GM18520 (cell line): ENCODE data around the gene ABHD6.

Experiments
- ATAC-seq: cut with Tn5 transposase; IDR thresholded peaks from one replicate; pipeline ENCODE4 v1.9.1; 2021; ENCODE audit not compliant: unreplicated experiment

ABHD6 gene

DNA sequence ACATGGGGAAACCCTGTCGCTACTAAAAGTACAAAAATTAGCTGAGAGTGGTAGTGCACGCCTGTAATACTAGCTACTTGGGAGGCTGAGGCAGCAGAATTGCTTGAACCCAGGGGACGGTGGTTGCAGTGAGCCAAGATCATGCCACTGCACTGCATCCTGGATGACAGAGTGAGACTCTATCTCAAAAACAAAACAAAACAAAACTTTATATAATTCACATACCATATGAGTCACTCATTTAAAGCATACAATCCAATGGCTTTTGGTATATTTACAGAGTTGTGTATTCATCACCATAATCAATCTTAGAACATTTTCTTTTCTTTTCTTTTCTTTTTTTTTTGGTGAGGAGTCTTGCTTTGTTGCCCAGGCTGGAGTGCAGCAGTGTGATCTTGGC is 103.8 kb downstream of the ABHD6 start:
- no peak for ATAC-seq

DNA sequence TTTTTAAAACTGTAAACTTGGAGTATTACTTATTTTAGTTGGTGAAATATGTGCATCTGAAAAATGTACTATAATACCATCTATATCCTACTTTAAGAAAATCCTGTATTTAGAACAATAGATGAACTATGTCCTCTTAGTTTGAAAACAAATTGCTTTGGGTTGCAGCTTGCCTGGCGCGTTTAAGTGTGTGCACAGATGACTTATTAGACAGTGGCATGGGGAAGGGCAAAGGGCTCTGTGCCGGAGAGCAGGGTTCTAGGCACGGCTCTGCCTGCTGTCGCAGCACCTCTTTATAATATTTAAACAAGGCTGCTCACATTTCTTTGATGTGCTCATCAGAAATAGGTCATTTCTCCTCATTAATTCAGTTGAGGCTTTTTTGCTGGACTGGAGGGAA is 105.1 kb downstream of the ABHD6 start:
- ATAC-seq: no peak
